Measurements from ENCODE around the gene CPZ. TPM values are rescaled to one million over a fixed set of nuclear protein-coding genes. Genes with fewer than 3 reads are reported as not detected.

CPZ gene
- total RNA-seq, 2 experiments from 2014 or later: not detected

DNA sequence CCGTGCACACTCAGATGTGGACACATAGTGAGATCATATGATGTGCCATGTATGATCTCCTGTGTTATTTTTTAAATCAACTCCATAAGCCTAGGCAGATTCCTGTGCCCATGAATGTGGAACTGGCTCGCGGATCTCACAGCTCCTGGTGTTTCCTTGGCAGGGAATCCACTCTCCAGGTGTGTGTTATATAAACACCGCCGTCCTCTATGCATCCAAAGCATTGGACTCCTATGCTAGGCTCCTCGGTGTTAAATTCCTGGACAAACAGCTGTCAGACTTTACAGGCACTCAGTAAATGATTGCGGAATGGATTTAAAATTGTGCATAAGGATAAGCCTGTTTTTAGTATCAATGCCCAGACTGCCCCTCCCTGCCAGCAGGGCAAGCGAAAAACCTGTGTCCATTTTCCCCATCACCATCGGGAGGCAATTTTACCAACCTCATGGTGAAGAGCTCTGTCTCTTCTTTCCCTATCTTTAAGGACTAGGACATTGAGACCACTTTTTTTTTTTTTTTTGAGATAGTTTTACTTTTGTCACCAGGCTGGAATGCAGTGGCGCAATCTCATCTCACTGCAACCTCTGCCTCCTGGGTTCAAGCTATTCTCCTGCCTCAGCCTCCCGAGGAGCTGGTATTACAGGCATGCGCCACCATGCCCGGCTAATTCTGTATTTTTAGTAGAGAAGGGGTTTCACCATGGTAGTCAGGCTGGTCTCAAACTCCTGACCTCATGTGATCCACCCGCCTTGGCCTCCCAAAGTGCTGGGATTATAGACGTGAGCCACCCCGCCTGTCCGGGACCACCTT, 36.0 kb upstream of the CPZ start:
- Mint-ChIP-seq H3K36me3 (ENCODE audit: low read depth) (no peaks in the 10 kb centered on the region), H3K9me3 (no peaks in the 10 kb centered on the region), H3K27me3 (peaks cover 1% of the 10 kb centered on the region), H3K27ac (no peak overlapping the region), H3K4me1 (ENCODE audit: low read depth) (no peaks in the 10 kb centered on the region), H3K4me3 (no peak overlapping the region)
- intact Hi-C loops (cut with micrococcal nuclease): no loop called here
- ChIA-PET POLR2A (no interaction called here), CTCF (no interaction called here)
- no peak for ATAC-seq
- DNase-seq: no peak
- TF ChIP-seq, protein P1, sequence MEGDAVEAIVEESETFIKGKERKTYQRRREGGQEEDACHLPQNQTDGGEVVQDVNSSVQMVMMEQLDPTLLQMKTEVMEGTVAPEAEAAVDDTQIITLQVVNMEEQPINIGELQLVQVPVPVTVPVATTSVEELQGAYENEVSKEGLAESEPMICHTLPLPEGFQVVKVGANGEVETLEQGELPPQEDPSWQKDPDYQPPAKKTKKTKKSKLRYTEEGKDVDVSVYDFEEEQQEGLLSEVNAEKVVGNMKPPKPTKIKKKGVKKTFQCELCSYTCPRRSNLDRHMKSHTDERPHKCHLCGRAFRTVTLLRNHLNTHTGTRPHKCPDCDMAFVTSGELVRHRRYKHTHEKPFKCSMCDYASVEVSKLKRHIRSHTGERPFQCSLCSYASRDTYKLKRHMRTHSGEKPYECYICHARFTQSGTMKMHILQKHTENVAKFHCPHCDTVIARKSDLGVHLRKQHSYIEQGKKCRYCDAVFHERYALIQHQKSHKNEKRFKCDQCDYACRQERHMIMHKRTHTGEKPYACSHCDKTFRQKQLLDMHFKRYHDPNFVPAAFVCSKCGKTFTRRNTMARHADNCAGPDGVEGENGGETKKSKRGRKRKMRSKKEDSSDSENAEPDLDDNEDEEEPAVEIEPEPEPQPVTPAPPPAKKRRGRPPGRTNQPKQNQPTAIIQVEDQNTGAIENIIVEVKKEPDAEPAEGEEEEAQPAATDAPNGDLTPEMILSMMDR (IDR thresholded peaks at IDR 0.05): no peak

DNA sequence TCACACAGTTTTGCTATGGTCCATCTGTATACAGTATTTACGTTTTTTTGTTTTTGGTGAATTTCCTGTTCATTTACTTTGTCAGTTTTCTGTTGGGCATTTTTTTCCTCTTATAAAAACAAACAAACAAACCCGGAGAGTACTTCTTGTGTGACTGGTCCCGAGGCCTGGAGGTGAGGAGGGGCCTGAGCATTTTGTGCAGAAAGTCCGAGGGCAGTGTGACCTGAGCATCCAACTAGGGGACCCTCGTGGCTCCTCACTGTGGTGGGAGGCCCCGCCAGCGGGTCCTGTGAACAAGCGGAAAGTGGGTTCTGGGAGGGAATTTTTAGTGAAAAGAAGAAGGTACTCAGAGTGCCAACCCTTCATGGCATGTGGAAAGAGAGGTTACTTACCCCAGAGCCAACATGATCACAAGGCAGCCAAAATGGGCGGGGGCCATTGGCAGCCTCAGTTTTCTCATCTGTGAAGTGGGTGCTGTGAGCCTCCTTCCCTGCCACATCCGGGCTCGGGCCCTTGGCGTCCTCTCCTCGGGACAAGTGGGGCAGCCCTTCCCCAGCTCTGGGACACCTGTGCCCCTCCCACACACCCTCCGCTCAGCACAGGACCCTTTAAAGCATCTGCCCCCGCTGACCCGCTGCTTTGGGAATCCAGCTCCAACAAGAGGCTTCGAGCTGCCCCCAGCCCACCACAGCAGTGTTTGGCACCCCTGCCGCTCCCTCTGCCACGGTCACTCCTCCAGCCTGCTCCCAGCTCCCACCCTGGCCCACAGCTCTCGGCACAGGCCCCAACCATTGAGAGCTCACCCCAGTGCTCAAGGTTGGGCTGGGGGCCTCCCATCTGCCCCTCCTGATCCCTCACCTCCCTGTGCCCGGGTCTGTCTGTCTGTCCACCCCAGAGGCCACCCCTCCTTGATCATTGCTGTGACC, 35.2 kb upstream of the CPZ start:
- intact Hi-C loops (cut with micrococcal nuclease): no loop called here
- no peak for DNase-seq
- ChIA-PET POLR2A (no interaction called here), CTCF (no interaction called here)
- Mint-ChIP-seq H3K4me1 (ENCODE audit: low read depth) (no peaks in the 10 kb centered on the region), H3K27ac (no peak overlapping the region), H3K4me3 (no peak overlapping the region), H3K36me3 (ENCODE audit: low read depth) (no peaks in the 10 kb centered on the region), H3K9me3 (no peaks in the 10 kb centered on the region), H3K27me3 (peaks cover 1% of the 10 kb centered on the region)
- no peak for ATAC-seq
- TF ChIP-seq, protein P1 (IDR thresholded peaks at IDR 0.05): no peak

- peaks cover 1% of the 10 kb centered on the region for H3K27me3 Mint-ChIP-seq
- intact Hi-C loops (cut with micrococcal nuclease): no loop called here
- CTCF ChIA-PET: no interaction called here
- no peaks in the 10 kb centered on the region for H3K4me1 Mint-ChIP-seq (ENCODE audit: low read depth)
- DNase-seq (no peak), ATAC-seq (no peak)
- TF ChIP-seq, protein P1 (IDR thresholded peaks at IDR 0.05): no peak
- H3K9me3 Mint-ChIP-seq: no peaks in the 10 kb centered on the region
- H3K27ac Mint-ChIP-seq: no peak overlapping the region
- H3K4me3 Mint-ChIP-seq: no peak overlapping the region
- no peaks in the 10 kb centered on the region for H3K36me3 Mint-ChIP-seq (ENCODE audit: low read depth)
- POLR2A ChIA-PET: no interaction called here
Measured at GRCh38 chr4:8558080-8558960, 34.2 kb upstream of the CPZ start.

- H3K9me3 Mint-ChIP-seq: no peaks in the 10 kb centered on the region
- ChIA-PET POLR2A (no interaction called here), CTCF (no interaction called here)
- H3K27ac Mint-ChIP-seq: no peak overlapping the region
- H3K36me3 Mint-ChIP-seq (ENCODE audit: low read depth): no peaks in the 10 kb centered on the region
- TF ChIP-seq, protein P1 (IDR thresholded peaks at IDR 0.05): no peak
- DNase-seq: no peak
- peaks cover 1% of the 10 kb centered on the region for H3K27me3 Mint-ChIP-seq
- ATAC-seq: no peak
- intact Hi-C loops (cut with micrococcal nuclease): no loop called here
- H3K4me3 Mint-ChIP-seq: no peak overlapping the region
- H3K4me1 Mint-ChIP-seq (ENCODE audit: low read depth): no peaks in the 10 kb centered on the region
Measured at GRCh38 chr4:8559011-8559410, 33.6 kb upstream of the CPZ start.

All from activated CD8-positive, alpha-beta T cell treated with anti-CD3 and anti-CD28 coated beads for 36 hours (primary cell).